IPS DF 4.7 (cell line): ENCODE data around the gene RAD51B.

Experiments
- DNase-seq: peaks from one replicate; pipeline ENCODE4 v3.0.0-alpha.2; 2013; ENCODE audit warnings: low spot score; ENCODE audit errors: extremely low read depth

RAD51B gene

GRCh38 chr14:68398370-68398769 lies 578.8 kb downstream of the RAD51B start:
- no peak for DNase-seq

- DNase-seq, result no peak
These were observed 580.4 kb downstream of the RAD51B start for GRCh38 chr14:68399971-68400370.

- DNase-seq, result no peak
These were observed 581.7 kb downstream of the RAD51B start for GRCh38 chr14:68401317-68401716.

- no peak for DNase-seq
These were observed 582.3 kb downstream of the RAD51B start for GRCh38 chr14:68401855-68402254.

- no peak for DNase-seq
These were observed 583.0 kb downstream of the RAD51B start for GRCh38 chr14:68402525-68403101.

- DNase-seq, result no peak
These were observed 583.9 kb downstream of the RAD51B start for GRCh38 chr14:68403191-68404145.

GRCh38 chr14:68404146-68404527 lies 584.6 kb downstream of the RAD51B start:
- no peak for DNase-seq

GRCh38 chr14:68404652-68405183 lies 585.1 kb downstream of the RAD51B start:
- DNase-seq, result no peak

GRCh38 chr14:68405961-68406360 lies 586.4 kb downstream of the RAD51B start:
- DNase-seq, result no peak

GRCh38 chr14:68407285-68407684 lies 587.7 kb downstream of the RAD51B start:
- DNase-seq, result no peak

GRCh38 chr14:68407825-68408224 lies 588.2 kb downstream of the RAD51B start:
- no peak for DNase-seq

- DNase-seq, result no peak
These were observed 589.1 kb downstream of the RAD51B start for GRCh38 chr14:68408680-68409079.

GRCh38 chr14:68409387-68409786 lies 589.8 kb downstream of the RAD51B start:
- no peak for DNase-seq

GRCh38 chr14:68412505-68413465 lies 593.2 kb downstream of the RAD51B start:
- no peak for DNase-seq

GRCh38 chr14:68413509-68413908 lies 593.9 kb downstream of the RAD51B start:
- no peak for DNase-seq

- DNase-seq, result no peak
These were observed 594.5 kb downstream of the RAD51B start for GRCh38 chr14:68414121-68414520.

- DNase-seq, result no peak
These were observed 596.6 kb downstream of the RAD51B start for GRCh38 chr14:68416171-68416570.

GRCh38 chr14:68417009-68417650 lies 597.6 kb downstream of the RAD51B start:
- DNase-seq, result no peak

- DNase-seq, result no peak
These were observed 598.9 kb downstream of the RAD51B start for GRCh38 chr14:68418174-68419118.

GRCh38 chr14:68420350-68420749 lies 600.8 kb downstream of the RAD51B start:
- no peak for DNase-seq
